ENCODE measurements around the gene IGFBP5.

Gene IGFBP5
- 0 reads per million in 3 donors for total RNA-seq

DNA sequence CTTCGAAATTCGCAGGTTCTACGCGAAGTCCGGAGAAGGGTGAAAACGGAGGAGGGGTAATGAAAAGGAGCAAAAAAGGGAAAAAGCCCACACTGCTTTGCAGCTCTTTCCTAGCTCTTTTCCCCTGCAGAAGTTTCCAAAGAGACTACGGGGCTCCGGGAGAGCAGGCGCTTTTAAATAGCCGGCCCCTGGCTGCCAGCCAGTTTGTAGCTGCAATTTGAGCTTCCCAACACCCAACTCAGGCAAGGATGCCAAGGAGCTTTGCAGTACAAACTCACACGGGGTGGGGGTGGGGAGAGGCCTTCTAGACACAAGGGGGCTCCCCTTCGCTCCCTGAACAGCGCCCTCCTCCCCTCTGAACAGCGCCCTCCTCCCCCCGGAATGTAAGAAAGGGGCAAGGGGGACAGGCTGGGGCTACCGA, at the start of gene IGFBP5:
TSS of gene IGFBP5 (minus strand) at position 149 of the 421 bp plus-strand sequence. CDS start 774 bp downstream, outside the sequence.
- Histone ChIP-seq H3K4me1 (ENCODE audit: control insufficient read depth, insufficient read depth, low read length, poor library complexity, severe bottlenecking) (peaks cover 31% of the 10 kb centered on the region), H3K27ac (ENCODE audit: insufficient read depth, low read length, poor library complexity, severe bottlenecking) (no peak within 1 kb of the TSS), H3K9me3 (ENCODE audit: control insufficient read depth, low read length) (no peaks in the 10 kb centered on the region), H3K36me3 (ENCODE audit: control insufficient read depth, insufficient read depth, low read length) (no peaks in the 10 kb centered on the region), H3K27me3 (replicated peaks; ENCODE audit: control insufficient read depth, insufficient read depth, low read length, poor library complexity, severe bottlenecking) (peaks cover 41% of the 10 kb centered on the region), H3K4me3 (ENCODE audit: insufficient read depth, low read depth, low read length, poor library complexity, severe bottlenecking) (peak within 1 kb of the TSS; percentile 31)
- DNase-seq = no peak

- Histone ChIP-seq H3K4me3 (ENCODE audit: insufficient read depth, low read depth, low read length, poor library complexity, severe bottlenecking) (no peak overlapping the region), H3K4me1 (ENCODE audit: control insufficient read depth, insufficient read depth, low read length, poor library complexity, severe bottlenecking) (no peaks in the 10 kb centered on the region), H3K27ac (ENCODE audit: insufficient read depth, low read length, poor library complexity, severe bottlenecking) (no peak overlapping the region), H3K27me3 (replicated peaks; ENCODE audit: control insufficient read depth, insufficient read depth, low read length, poor library complexity, severe bottlenecking) (no peaks in the 10 kb centered on the region), H3K9me3 (ENCODE audit: control insufficient read depth, low read length) (no peaks in the 10 kb centered on the region), H3K36me3 (ENCODE audit: control insufficient read depth, insufficient read depth, low read length) (no peaks in the 10 kb centered on the region)
- no peak for DNase-seq
Measured at GRCh38 chr2:216743781-216744180, 48.4 kb upstream of the IGFBP5 start.

DNA sequence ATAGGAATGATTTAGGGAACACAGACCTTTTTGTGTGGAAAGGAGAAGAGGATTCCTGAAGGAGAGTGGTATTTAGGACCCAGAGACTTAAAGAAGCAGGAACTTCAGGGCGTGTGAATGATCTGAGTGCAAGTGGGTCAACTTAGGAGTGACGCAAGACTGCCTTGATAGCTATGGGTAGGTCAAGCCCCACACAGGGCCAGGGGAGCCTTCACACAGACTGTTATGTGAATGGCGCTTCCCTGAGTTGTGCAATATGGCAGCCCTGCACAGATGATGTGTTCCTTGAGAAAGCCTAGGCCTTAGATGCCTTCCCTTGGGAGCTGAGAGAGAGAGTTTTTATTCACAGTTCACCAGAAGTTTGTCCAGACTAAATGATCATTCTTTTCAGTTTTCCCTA, 47.1 kb upstream of the IGFBP5 start:
- Histone ChIP-seq H3K27ac (ENCODE audit: insufficient read depth, low read length, poor library complexity, severe bottlenecking) (no peak overlapping the region), H3K36me3 (ENCODE audit: control insufficient read depth, insufficient read depth, low read length) (no peaks in the 10 kb centered on the region), H3K4me1 (ENCODE audit: control insufficient read depth, insufficient read depth, low read length, poor library complexity, severe bottlenecking) (no peaks in the 10 kb centered on the region), H3K27me3 (replicated peaks; ENCODE audit: control insufficient read depth, insufficient read depth, low read length, poor library complexity, severe bottlenecking) (no peaks in the 10 kb centered on the region), H3K9me3 (ENCODE audit: control insufficient read depth, low read length) (no peaks in the 10 kb centered on the region), H3K4me3 (ENCODE audit: insufficient read depth, low read depth, low read length, poor library complexity, severe bottlenecking) (no peak overlapping the region)
- no peak for DNase-seq

- H3K4me3 ChIP-seq (ENCODE audit: insufficient read depth, low read depth, low read length, poor library complexity, severe bottlenecking) = no peak overlapping the region
- no peak for DNase-seq
Measured at GRCh38 chr2:216741223-216741593, 45.9 kb upstream of the IGFBP5 start.

DNA sequence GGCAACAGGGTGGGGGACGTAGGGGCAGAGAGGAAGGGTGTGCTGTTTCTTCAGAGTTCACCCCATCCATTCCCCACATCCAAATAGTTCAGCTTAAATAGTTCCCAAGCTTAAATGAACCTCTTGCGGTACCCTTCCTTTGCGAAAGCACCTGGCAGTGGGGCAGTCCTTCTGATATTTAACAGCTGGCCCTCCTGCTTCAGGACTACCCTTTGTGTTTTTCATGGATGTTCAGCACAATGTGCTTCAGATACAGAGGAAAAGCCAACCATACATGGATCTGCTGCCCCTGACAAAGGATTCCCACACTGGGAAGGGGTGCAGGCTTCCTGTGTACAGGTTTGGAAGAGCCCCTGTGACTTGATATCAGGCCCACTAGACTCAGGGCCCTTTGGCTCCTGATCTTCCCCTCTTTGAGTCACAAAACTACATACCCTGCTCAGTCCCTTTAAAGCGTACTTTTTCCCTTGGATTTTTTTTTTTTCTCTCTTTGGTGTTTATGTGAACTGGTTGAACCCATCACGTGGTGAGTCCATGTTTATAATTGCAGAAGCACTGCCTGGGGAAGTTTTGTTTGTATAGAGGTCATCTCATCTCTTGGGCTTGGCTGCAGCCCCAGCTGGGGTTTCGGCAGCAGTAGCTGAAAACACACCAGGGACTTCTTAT, 45.3 kb upstream of the IGFBP5 start:
- no peaks in the 10 kb centered on the region for H3K9me3 ChIP-seq (ENCODE audit: control insufficient read depth, low read length)
- H3K36me3 ChIP-seq (ENCODE audit: control insufficient read depth, insufficient read depth, low read length) = no peaks in the 10 kb centered on the region
- no peaks in the 10 kb centered on the region for H3K27me3 ChIP-seq (replicated peaks; ENCODE audit: control insufficient read depth, insufficient read depth, low read length, poor library complexity, severe bottlenecking)
- DNase-seq = no peak
- H3K4me3 ChIP-seq (ENCODE audit: insufficient read depth, low read depth, low read length, poor library complexity, severe bottlenecking) = no peak overlapping the region
- no peak overlapping the region for H3K27ac ChIP-seq (ENCODE audit: insufficient read depth, low read length, poor library complexity, severe bottlenecking)
- no peaks in the 10 kb centered on the region for H3K4me1 ChIP-seq (ENCODE audit: control insufficient read depth, insufficient read depth, low read length, poor library complexity, severe bottlenecking)

More at GRCh38 chr2:216741223-216741593, 45.9 kb upstream of the IGFBP5 start:
- no peaks in the 10 kb centered on the region for H3K9me3 ChIP-seq (ENCODE audit: control insufficient read depth, low read length)
- no peaks in the 10 kb centered on the region for H3K36me3 ChIP-seq (ENCODE audit: control insufficient read depth, insufficient read depth, low read length)
- no peaks in the 10 kb centered on the region for H3K27me3 ChIP-seq (replicated peaks; ENCODE audit: control insufficient read depth, insufficient read depth, low read length, poor library complexity, severe bottlenecking)
- H3K4me1 ChIP-seq (ENCODE audit: control insufficient read depth, insufficient read depth, low read length, poor library complexity, severe bottlenecking) = no peaks in the 10 kb centered on the region
- H3K27ac ChIP-seq (ENCODE audit: insufficient read depth, low read length, poor library complexity, severe bottlenecking) = no peak overlapping the region

- no peaks in the 10 kb centered on the region for H3K4me1 ChIP-seq (ENCODE audit: control insufficient read depth, insufficient read depth, low read length, poor library complexity, severe bottlenecking)
- no peak overlapping the region for H3K4me3 ChIP-seq (ENCODE audit: insufficient read depth, low read depth, low read length, poor library complexity, severe bottlenecking)
- no peaks in the 10 kb centered on the region for H3K27me3 ChIP-seq (replicated peaks; ENCODE audit: control insufficient read depth, insufficient read depth, low read length, poor library complexity, severe bottlenecking)
- H3K36me3 ChIP-seq (ENCODE audit: control insufficient read depth, insufficient read depth, low read length) = no peaks in the 10 kb centered on the region
- no peak overlapping the region for H3K27ac ChIP-seq (ENCODE audit: insufficient read depth, low read length, poor library complexity, severe bottlenecking)
- H3K9me3 ChIP-seq (ENCODE audit: control insufficient read depth, low read length) = no peaks in the 10 kb centered on the region
- DNase-seq = no peak
Measured at GRCh38 chr2:216739035-216739434, 43.7 kb upstream of the IGFBP5 start.

DNA sequence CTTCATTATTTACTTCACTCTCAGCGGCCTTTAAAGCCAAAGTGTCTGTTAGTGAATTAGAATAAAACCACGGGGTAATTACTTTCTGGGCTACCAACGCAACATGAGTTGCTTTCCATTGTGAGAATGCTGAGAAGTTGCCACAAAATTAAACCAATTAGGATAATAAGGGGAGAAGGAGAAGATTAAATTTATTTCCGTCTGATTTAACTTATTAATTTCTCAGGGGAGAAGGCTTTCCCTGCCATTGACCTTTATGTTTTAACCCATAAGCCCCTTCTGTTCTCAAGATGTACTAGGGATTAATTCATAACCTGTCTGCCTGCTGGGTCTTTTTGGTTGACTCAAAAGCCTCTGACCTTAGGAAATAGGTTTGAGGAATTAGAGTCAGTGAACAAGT, 42.3 kb upstream of the IGFBP5 start:
- Histone ChIP-seq H3K36me3 (ENCODE audit: control insufficient read depth, insufficient read depth, low read length) (no peaks in the 10 kb centered on the region), H3K4me1 (ENCODE audit: control insufficient read depth, insufficient read depth, low read length, poor library complexity, severe bottlenecking) (no peaks in the 10 kb centered on the region), H3K27ac (ENCODE audit: insufficient read depth, low read length, poor library complexity, severe bottlenecking) (no peak overlapping the region), H3K27me3 (replicated peaks; ENCODE audit: control insufficient read depth, insufficient read depth, low read length, poor library complexity, severe bottlenecking) (no peaks in the 10 kb centered on the region), H3K9me3 (ENCODE audit: control insufficient read depth, low read length) (no peaks in the 10 kb centered on the region), H3K4me3 (ENCODE audit: insufficient read depth, low read depth, low read length, poor library complexity, severe bottlenecking) (no peak overlapping the region)
- no peak for DNase-seq

- H3K27me3 ChIP-seq (replicated peaks; ENCODE audit: control insufficient read depth, insufficient read depth, low read length, poor library complexity, severe bottlenecking) = no peaks in the 10 kb centered on the region
- H3K4me3 ChIP-seq (ENCODE audit: insufficient read depth, low read depth, low read length, poor library complexity, severe bottlenecking) = no peak overlapping the region
- no peak overlapping the region for H3K27ac ChIP-seq (ENCODE audit: insufficient read depth, low read length, poor library complexity, severe bottlenecking)
- DNase-seq = no peak
- no peaks in the 10 kb centered on the region for H3K36me3 ChIP-seq (ENCODE audit: control insufficient read depth, insufficient read depth, low read length)
- no peaks in the 10 kb centered on the region for H3K9me3 ChIP-seq (ENCODE audit: control insufficient read depth, low read length)
- no peaks in the 10 kb centered on the region for H3K4me1 ChIP-seq (ENCODE audit: control insufficient read depth, insufficient read depth, low read length, poor library complexity, severe bottlenecking)
Measured at GRCh38 chr2:216736326-216736725, 41.0 kb upstream of the IGFBP5 start.

- H3K4me1 ChIP-seq (ENCODE audit: control insufficient read depth, insufficient read depth, low read length, poor library complexity, severe bottlenecking) = no peaks in the 10 kb centered on the region
- no peaks in the 10 kb centered on the region for H3K9me3 ChIP-seq (ENCODE audit: control insufficient read depth, low read length)
- DNase-seq = no peak
- H3K27me3 ChIP-seq (replicated peaks; ENCODE audit: control insufficient read depth, insufficient read depth, low read length, poor library complexity, severe bottlenecking) = no peaks in the 10 kb centered on the region
- no peak overlapping the region for H3K27ac ChIP-seq (ENCODE audit: insufficient read depth, low read length, poor library complexity, severe bottlenecking)
- H3K36me3 ChIP-seq (ENCODE audit: control insufficient read depth, insufficient read depth, low read length) = no peaks in the 10 kb centered on the region
- H3K4me3 ChIP-seq (ENCODE audit: insufficient read depth, low read depth, low read length, poor library complexity, severe bottlenecking) = no peak overlapping the region
Measured at GRCh38 chr2:216735668-216736067, 40.3 kb upstream of the IGFBP5 start.

- H3K9me3 ChIP-seq (ENCODE audit: control insufficient read depth, low read length) = no peaks in the 10 kb centered on the region
- no peak overlapping the region for H3K4me3 ChIP-seq (ENCODE audit: insufficient read depth, low read depth, low read length, poor library complexity, severe bottlenecking)
- no peaks in the 10 kb centered on the region for H3K4me1 ChIP-seq (ENCODE audit: control insufficient read depth, insufficient read depth, low read length, poor library complexity, severe bottlenecking)
- no peak for DNase-seq
- H3K27me3 ChIP-seq (replicated peaks; ENCODE audit: control insufficient read depth, insufficient read depth, low read length, poor library complexity, severe bottlenecking) = no peaks in the 10 kb centered on the region
- H3K36me3 ChIP-seq (ENCODE audit: control insufficient read depth, insufficient read depth, low read length) = no peaks in the 10 kb centered on the region
- H3K27ac ChIP-seq (ENCODE audit: insufficient read depth, low read length, poor library complexity, severe bottlenecking) = no peak overlapping the region
Measured at GRCh38 chr2:216735086-216735485, 39.7 kb upstream of the IGFBP5 start.

Measured in effector memory CD4-positive, alpha-beta T cell (primary cell).